ENCODE results near the gene CHD9.

The CHD9 gene

GRCh38 chr16:53198933-53199332 is 144.1 kb downstream of the CHD9 start:
- Histone ChIP-seq H4K8ac (ENCODE audit: low read depth, low read length) (no peak overlapping the region), H3K4ac (ENCODE audit: low read length) (no peak overlapping the region), H3K4me3 (ENCODE audit: low read length in 2 of 2) (no peak overlapping the region), H3K18ac (ENCODE audit: low read length) (no peak overlapping the region), H2BK5ac (ENCODE audit: low read length) (no peak overlapping the region), H3K9ac (ENCODE audit: low read depth, low read length, poor library complexity) (no peak overlapping the region), H3K9me3 (replicated peaks in 1 of 2; ENCODE audit: control insufficient read depth in 2 of 2, insufficient read depth in 1 of 2, low read depth in 1 of 2, low read length in 2 of 2) (peaks cover 0 to 19% of the 10 kb centered on the region in 2 donors), H3K79me1 (ENCODE audit: low read depth, low read length) (no peaks in the 10 kb centered on the region), H2AK5ac (ENCODE audit: low read depth, low read length) (no peak overlapping the region), H2BK15ac (ENCODE audit: low read length) (no peak overlapping the region), H2AFZ (ENCODE audit: low read length) (no peak overlapping the region), H3K4me2 (ENCODE audit: insufficient read depth, low read length, poor library complexity, severe bottlenecking) (no peak overlapping the region), H3K36me3 (replicated peaks in 1 of 2; ENCODE audit: control insufficient read depth in 2 of 2, insufficient read depth in 2 of 2, low read length in 2 of 2) (peaks cover 0 to 2% of the 10 kb centered on the region in 2 donors), H3K27ac (replicated peaks; ENCODE audit: low read length) (no peak overlapping the region), H4K91ac (ENCODE audit: low read depth, low read length, poor library complexity) (no peak overlapping the region), H2BK120ac (ENCODE audit: low read depth, low read length) (no peak overlapping the region), H3K4me1 (ENCODE audit: control insufficient read depth in 2 of 2, insufficient read depth in 1 of 2, low read depth in 1 of 2, low read length in 2 of 2) (no peaks in the 10 kb centered on the region), H3K27me3 (ENCODE audit: control insufficient read depth in 3 of 3, insufficient read depth in 3 of 3, low read depth in 1 of 3, low read length in 3 of 3) (no peaks in the 10 kb centered on the region), H2BK12ac (ENCODE audit: low read length) (no peak overlapping the region), H3K14ac (ENCODE audit: low read length) (no peak overlapping the region), H3K23ac (ENCODE audit: low read depth, low read length, poor library complexity) (no peak overlapping the region)
- no peak for DNase-seq (ENCODE audit: low spot score)

GRCh38 chr16:53201900-53202299 is 147.1 kb downstream of the CHD9 start:
- Histone ChIP-seq H2BK5ac (ENCODE audit: low read length) (no peak overlapping the region), H2BK15ac (ENCODE audit: low read length) (no peak overlapping the region), H3K4ac (ENCODE audit: low read length) (no peak overlapping the region), H2BK120ac (ENCODE audit: low read depth, low read length) (no peak overlapping the region), H3K18ac (ENCODE audit: low read length) (no peak overlapping the region), H3K4me1 (ENCODE audit: control insufficient read depth in 2 of 2, insufficient read depth in 1 of 2, low read depth in 1 of 2, low read length in 2 of 2) (peaks cover 0 to 2% of the 10 kb centered on the region in 2 donors), H4K8ac (ENCODE audit: low read depth, low read length) (no peak overlapping the region), H3K9ac (ENCODE audit: low read depth, low read length, poor library complexity) (no peak overlapping the region), H3K4me2 (ENCODE audit: insufficient read depth, low read length, poor library complexity, severe bottlenecking) (no peak overlapping the region), H3K4me3 (ENCODE audit: low read length in 2 of 2) (no peak overlapping the region), H3K27ac (replicated peaks; ENCODE audit: low read length) (no peak overlapping the region), H3K23ac (ENCODE audit: low read depth, low read length, poor library complexity) (no peak overlapping the region), H3K27me3 (ENCODE audit: control insufficient read depth in 3 of 3, insufficient read depth in 3 of 3, low read depth in 1 of 3, low read length in 3 of 3) (no peaks in the 10 kb centered on the region), H3K36me3 (replicated peaks in 1 of 2; ENCODE audit: control insufficient read depth in 2 of 2, insufficient read depth in 2 of 2, low read length in 2 of 2) (peaks cover 0 to 2% of the 10 kb centered on the region in 2 donors), H3K9me3 (replicated peaks in 1 of 2; ENCODE audit: control insufficient read depth in 2 of 2, insufficient read depth in 1 of 2, low read depth in 1 of 2, low read length in 2 of 2) (peaks cover 0 to 19% of the 10 kb centered on the region in 2 donors), H2AFZ (ENCODE audit: low read length) (no peak overlapping the region), H2AK5ac (ENCODE audit: low read depth, low read length) (no peak overlapping the region), H3K14ac (ENCODE audit: low read length) (no peak overlapping the region), H2BK12ac (ENCODE audit: low read length) (no peak overlapping the region), H4K91ac (ENCODE audit: low read depth, low read length, poor library complexity) (no peak overlapping the region), H3K79me1 (ENCODE audit: low read depth, low read length) (no peaks in the 10 kb centered on the region)
- no CpG with 5 or more reads among the region's 1 CpG for WGBS, 2 donors (ENCODE audit: extremely low coverage in 2 of 2, insufficient read length in 2 of 2, insufficient replicate concordance in 1 of 2)
- no peak for DNase-seq (ENCODE audit: low spot score)

- no peak overlapping the region for H4K91ac ChIP-seq (ENCODE audit: low read depth, low read length, poor library complexity)
- no peak overlapping the region for H4K8ac ChIP-seq (ENCODE audit: low read depth, low read length)
- no peak overlapping the region for H3K4me2 ChIP-seq (ENCODE audit: insufficient read depth, low read length, poor library complexity, severe bottlenecking)
- H3K27me3 ChIP-seq (ENCODE audit: control insufficient read depth in 3 of 3, insufficient read depth in 3 of 3, low read depth in 1 of 3, low read length in 3 of 3): no peaks in the 10 kb centered on the region
- no peak overlapping the region for H2AFZ ChIP-seq (ENCODE audit: low read length)
- no peak overlapping the region for H2BK12ac ChIP-seq (ENCODE audit: low read length)
- no peak overlapping the region for H2BK120ac ChIP-seq (ENCODE audit: low read depth, low read length)
- no peaks in the 10 kb centered on the region for H3K79me1 ChIP-seq (ENCODE audit: low read depth, low read length)
- no peak overlapping the region for H3K4me3 ChIP-seq (ENCODE audit: low read length in 2 of 2)
- no peak overlapping the region for H3K9ac ChIP-seq (ENCODE audit: low read depth, low read length, poor library complexity)
- H3K23ac ChIP-seq (ENCODE audit: low read depth, low read length, poor library complexity): no peak overlapping the region
- H2AK5ac ChIP-seq (ENCODE audit: low read depth, low read length): no peak overlapping the region
- H2BK15ac ChIP-seq (ENCODE audit: low read length): no peak overlapping the region
- no peak overlapping the region for H2BK5ac ChIP-seq (ENCODE audit: low read length)
- DNase-seq (ENCODE audit: low spot score): no peak
- no peak overlapping the region for H3K4ac ChIP-seq (ENCODE audit: low read length)
- peaks cover 0 to 19% of the 10 kb centered on the region in 2 donors for H3K9me3 ChIP-seq (replicated peaks in 1 of 2; ENCODE audit: control insufficient read depth in 2 of 2, insufficient read depth in 1 of 2, low read depth in 1 of 2, low read length in 2 of 2)
- H3K14ac ChIP-seq (ENCODE audit: low read length): no peak overlapping the region
- H3K36me3 ChIP-seq (replicated peaks in 1 of 2; ENCODE audit: control insufficient read depth in 2 of 2, insufficient read depth in 2 of 2, low read length in 2 of 2): peaks cover 0 to 2% of the 10 kb centered on the region in 2 donors
- no peak overlapping the region for H3K27ac ChIP-seq (replicated peaks; ENCODE audit: low read length)
- H3K18ac ChIP-seq (ENCODE audit: low read length): no peak overlapping the region
- H3K4me1 ChIP-seq (ENCODE audit: control insufficient read depth in 2 of 2, insufficient read depth in 1 of 2, low read depth in 1 of 2, low read length in 2 of 2): peaks cover 0 to 6% of the 10 kb centered on the region in 2 donors
Observed at GRCh38 chr16:53202398-53202797, 147.6 kb downstream of the CHD9 start.

- H4K8ac ChIP-seq (ENCODE audit: low read depth, low read length): no peak overlapping the region
- no peak overlapping the region for H2AK5ac ChIP-seq (ENCODE audit: low read depth, low read length)
- H2AFZ ChIP-seq (ENCODE audit: low read length): peak overlapping the region; percentile 75
- peaks cover 0 to 4% of the 10 kb centered on the region in 2 donors for H3K9me3 ChIP-seq (replicated peaks in 1 of 2; ENCODE audit: control insufficient read depth in 2 of 2, insufficient read depth in 1 of 2, low read depth in 1 of 2, low read length in 2 of 2)
- H3K23ac ChIP-seq (ENCODE audit: low read depth, low read length, poor library complexity): no peak overlapping the region
- H3K4me3 ChIP-seq (ENCODE audit: low read length in 2 of 2): peak overlapping the region; percentile 53 to 87
- H3K36me3 ChIP-seq (replicated peaks in 1 of 2; ENCODE audit: control insufficient read depth in 2 of 2, insufficient read depth in 2 of 2, low read length in 2 of 2): peaks cover 0 to 35% of the 10 kb centered on the region in 2 donors
- H3K4ac ChIP-seq (ENCODE audit: low read length): no peak overlapping the region
- no peak overlapping the region for H3K14ac ChIP-seq (ENCODE audit: low read length)
- no peak overlapping the region for H2BK5ac ChIP-seq (ENCODE audit: low read length)
- H2BK12ac ChIP-seq (ENCODE audit: low read length): no peak overlapping the region
- peak overlapping the region; percentile 98 for H3K27ac ChIP-seq (replicated peaks; ENCODE audit: low read length)
- WGBS, 2 donors (ENCODE audit: extremely low coverage in 2 of 2, insufficient read length in 2 of 2, insufficient replicate concordance in 1 of 2): no CpG with 5 or more reads among the region's 8 CpGs
- peaks cover 0 to 9% of the 10 kb centered on the region in 2 donors for H3K4me1 ChIP-seq (ENCODE audit: control insufficient read depth in 2 of 2, insufficient read depth in 1 of 2, low read depth in 1 of 2, low read length in 2 of 2)
- H2BK120ac ChIP-seq (ENCODE audit: low read depth, low read length): no peak overlapping the region
- peak; percentile 80 for DNase-seq (ENCODE audit: low spot score)
- H3K18ac ChIP-seq (ENCODE audit: low read length): no peak overlapping the region
- H2BK15ac ChIP-seq (ENCODE audit: low read length): no peak overlapping the region
- H3K9ac ChIP-seq (ENCODE audit: low read depth, low read length, poor library complexity): no peak overlapping the region
- H4K91ac ChIP-seq (ENCODE audit: low read depth, low read length, poor library complexity): no peak overlapping the region
- H3K27me3 ChIP-seq (ENCODE audit: control insufficient read depth in 3 of 3, insufficient read depth in 3 of 3, low read depth in 1 of 3, low read length in 3 of 3): no peaks in the 10 kb centered on the region
- H3K4me2 ChIP-seq (ENCODE audit: insufficient read depth, low read length, poor library complexity, severe bottlenecking): peak overlapping the region; percentile 53
- H3K79me1 ChIP-seq (ENCODE audit: low read depth, low read length): no peaks in the 10 kb centered on the region
Observed at GRCh38 chr16:53207810-53208752, 153.3 kb downstream of the CHD9 start.

Data from neuronal stem cell (in vitro differentiated cells).